ENCODE data around the gene RGS14. TPM values are rescaled to one million over a fixed set of nuclear protein-coding genes. Genes with fewer than 3 reads are reported as not detected.

Gene RGS14
- total RNA-seq, 2 experiments from 2014 or later, result 33.0 to 46.3 TPM

GRCh38 chr5:177357146-177357458 is 622 bp upstream of the RGS14 start:
- H3K79me2 ChIP-seq (ENCODE audit: insufficient read depth, low read depth, low read length), result peaks cover 7% of the 10 kb centered on the region; the same call in 1 of the 2 replicates
- intact Hi-C loops (cut with micrococcal nuclease; ENCODE audit: unreplicated experiment), result loop anchor here (1.0 kb wide), 1 partner anchor 32 kb away; no protein-coding TSS in a partner anchor
- H3K9me2 ChIP-seq (ENCODE audit: insufficient read depth, low read length), result no peaks in the 10 kb centered on the region
- peak overlapping the region; percentile 65 for H3K27ac ChIP-seq (ENCODE audit: low read depth, low read length, poor library complexity, severe bottlenecking)
- CTCF ChIA-PET (ENCODE audit: unreplicated experiment), result interaction anchor here (1.6 kb wide), 1 partner anchor 12 kb away, joined by 4 read pairs; no protein-coding TSS in a partner anchor
- POLR2A ChIA-PET, result interaction anchor here (0.5 to 1.7 kb wide), 6 partner anchors 11 to 893 kb away, joined by 3 to 7 read pairs (median 3); no protein-coding TSS in a partner anchor
- DNase-seq (ENCODE audit: low spot score), result peak; percentile 30
- peak overlapping the region; percentile 88 for H2AFZ ChIP-seq (ENCODE audit: low read length)
- peak overlapping the region; percentile 95 for H3K4me2 ChIP-seq (ENCODE audit: low read length)
- H3K36me3 ChIP-seq (ENCODE audit: insufficient read depth, low read length), result no peaks in the 10 kb centered on the region; the same call in 1 of the 2 replicates
- no peak for TF ChIP-seq EZH2phosphoT487 (IDR thresholded peaks at IDR 0.05; ENCODE audit: borderline replicate concordance, low read depth, low read length)
- TF ChIP-seq, protein P1, sequence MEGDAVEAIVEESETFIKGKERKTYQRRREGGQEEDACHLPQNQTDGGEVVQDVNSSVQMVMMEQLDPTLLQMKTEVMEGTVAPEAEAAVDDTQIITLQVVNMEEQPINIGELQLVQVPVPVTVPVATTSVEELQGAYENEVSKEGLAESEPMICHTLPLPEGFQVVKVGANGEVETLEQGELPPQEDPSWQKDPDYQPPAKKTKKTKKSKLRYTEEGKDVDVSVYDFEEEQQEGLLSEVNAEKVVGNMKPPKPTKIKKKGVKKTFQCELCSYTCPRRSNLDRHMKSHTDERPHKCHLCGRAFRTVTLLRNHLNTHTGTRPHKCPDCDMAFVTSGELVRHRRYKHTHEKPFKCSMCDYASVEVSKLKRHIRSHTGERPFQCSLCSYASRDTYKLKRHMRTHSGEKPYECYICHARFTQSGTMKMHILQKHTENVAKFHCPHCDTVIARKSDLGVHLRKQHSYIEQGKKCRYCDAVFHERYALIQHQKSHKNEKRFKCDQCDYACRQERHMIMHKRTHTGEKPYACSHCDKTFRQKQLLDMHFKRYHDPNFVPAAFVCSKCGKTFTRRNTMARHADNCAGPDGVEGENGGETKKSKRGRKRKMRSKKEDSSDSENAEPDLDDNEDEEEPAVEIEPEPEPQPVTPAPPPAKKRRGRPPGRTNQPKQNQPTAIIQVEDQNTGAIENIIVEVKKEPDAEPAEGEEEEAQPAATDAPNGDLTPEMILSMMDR (conservative IDR thresholded peaks at IDR 0.05; ENCODE audit: low read length), result no peak
- peaks cover 55% of the 10 kb centered on the region for H3K4me1 ChIP-seq (ENCODE audit: insufficient read depth, low read length, poor library complexity, severe bottlenecking)
- BruUV-seq (replicated peaks), result no TSS peak
- peak overlapping the region; percentile 74 for H3K4me3 ChIP-seq (ENCODE audit: low read depth, low read length, poor library complexity, severe bottlenecking)
- H4K20me1 ChIP-seq (ENCODE audit: insufficient read depth, low read length), result no peaks in the 10 kb centered on the region
- peaks cover 8% of the 10 kb centered on the region for H3K9me3 ChIP-seq (ENCODE audit: low read length)

GRCh38 chr5:177358370-177358819 is 671 bp downstream of the RGS14 start:
- peaks cover 9% of the 10 kb centered on the region; the same call in 1 of the 2 replicates for H3K79me2 ChIP-seq (ENCODE audit: insufficient read depth, low read depth, low read length)
- no peak overlapping the region for H2AFZ ChIP-seq (ENCODE audit: low read length)

More at GRCh38 chr5:177358370-177358819, 671 bp downstream of the RGS14 start:
- H3K27ac ChIP-seq (ENCODE audit: low read depth, low read length, poor library complexity, severe bottlenecking), result peak overlapping the region; percentile 65
- no peak for TF ChIP-seq EZH2phosphoT487 (IDR thresholded peaks at IDR 0.05; ENCODE audit: borderline replicate concordance, low read depth, low read length)
- TF ChIP-seq, protein P1 (conservative IDR thresholded peaks at IDR 0.05; ENCODE audit: low read length), result no peak
- H3K4me3 ChIP-seq (ENCODE audit: low read depth, low read length, poor library complexity, severe bottlenecking), result peak overlapping the region; percentile 74
- no peaks in the 10 kb centered on the region for H4K20me1 ChIP-seq (ENCODE audit: insufficient read depth, low read length)
- H3K9me2 ChIP-seq (ENCODE audit: insufficient read depth, low read length), result no peaks in the 10 kb centered on the region
- no peaks in the 10 kb centered on the region; the same call in 1 of the 2 replicates for H3K36me3 ChIP-seq (ENCODE audit: insufficient read depth, low read length)
- CTCF ChIA-PET (ENCODE audit: unreplicated experiment), result interaction anchor here (0.5 to 1.6 kb wide), 5 partner anchors 11 to 244 kb away, joined by 3 to 6 read pairs (median 4); no protein-coding TSS in a partner anchor
- H3K4me2 ChIP-seq (ENCODE audit: low read length), result peak overlapping the region; percentile 95
- POLR2A ChIA-PET, result interaction anchor here (0.5 to 1.7 kb wide), 4 partner anchors 20 to 237 kb away, joined by 3 to 5 read pairs (median 4); no protein-coding TSS in a partner anchor
- H3K9me3 ChIP-seq (ENCODE audit: low read length), result peaks cover 8% of the 10 kb centered on the region
- peaks cover 66% of the 10 kb centered on the region for H3K4me1 ChIP-seq (ENCODE audit: insufficient read depth, low read length, poor library complexity, severe bottlenecking)
- DNase-seq (ENCODE audit: low spot score), result no peak
- intact Hi-C loops (cut with micrococcal nuclease; ENCODE audit: unreplicated experiment), result no loop called here
- no TSS peak for BruUV-seq (replicated peaks)
